H1 (cell line): Measurements from ENCODE around the gene TMEM178B. TPM values are rescaled to one million over a fixed set of nuclear protein-coding genes. Genes with fewer than 3 reads are reported as not detected.

ENCODE experiments used
- CTCF ChIA-PET: fragments of 300-600 bp; sonication (Branson Sonifier 250); formaldehyde crosslinking; loops from one replicate; lab custom pipeline; 2021; ENCODE audit not compliant: partially characterized antibody; lab: Charles Lee
- POLR2A ChIA-PET: fragments of 300-600 bp; sonication (Branson Sonifier 250); formaldehyde crosslinking; loops from one replicate; lab custom pipeline; 2021; ENCODE audit warnings: inconsistent platforms; ENCODE audit not compliant: partially characterized antibody; lab: Charles Lee
- DNase-seq, 2 experiments: peaks; one replicate each; pipeline versions ENCODE4 v3.0.0 to v3.0.0-alpha.2; 2010 to 2022; ENCODE audit warnings: low spot score in 2 of 2, low read depth in 1 of 2, mixed read lengths in 1 of 2
- FAIRE-seq: peaks from 2 replicates; lab custom pipeline; 2011; peaks lifted over from hg19 to GRCh38; lab: Jason Lieb, UNC
- H2AFZ ChIP-seq: 2 replicates; pipeline ENCODE4 v1.8.1; 2012; ENCODE audit warnings: low read length, inconsistent platforms
- H2AK5ac ChIP-seq: 2 replicates; pipeline ENCODE4 v1.6.1; 2013; ENCODE audit warnings: low read depth, low read length
- H2BK120ac ChIP-seq: replicated peaks from 2 replicates; pipeline ENCODE3; 2013; ENCODE audit warnings: low read depth, low read length, inconsistent platforms
- H2BK12ac ChIP-seq: 2 replicates; pipeline ENCODE4 v1.6.1; 2013; ENCODE audit warnings: low read depth, low read length
- H2BK15ac ChIP-seq: 2 replicates; pipeline ENCODE4 v1.6.1; 2013; ENCODE audit warnings: low read length
- H2BK20ac ChIP-seq: 2 replicates; pipeline ENCODE4 v1.6.1; 2013; ENCODE audit warnings: low read length
- H2BK5ac ChIP-seq: 2 replicates; pipeline ENCODE4 v1.6.1; 2013; ENCODE audit warnings: low read depth, low read length
- H3K14ac ChIP-seq: 2 replicates; pipeline ENCODE4 v1.6.1; 2013; ENCODE audit warnings: inconsistent platforms; ENCODE audit not compliant: insufficient read length
- H3K18ac ChIP-seq: 2 replicates; pipeline ENCODE4 v1.6.1; 2013; ENCODE audit warnings: low read length; ENCODE audit errors: extremely low read depth
- H3K23ac ChIP-seq: 2 replicates; pipeline ENCODE4 v1.6.1; 2013; ENCODE audit warnings: inconsistent platforms; ENCODE audit not compliant: insufficient read length
- H3K23me2 ChIP-seq: 2 replicates; pipeline ENCODE4 v1.6.1; 2013; ENCODE audit warnings: low read depth, low read length
- H3K27ac ChIP-seq: 2 replicates; pipeline ENCODE4 v1.6.1; 2011; ENCODE audit warnings: low read depth, low read length, inconsistent platforms
- H3K27me3 ChIP-seq, 4 experiments: replicated peaks in 1 of 4; 1 replicate in 1 of 4; 2 replicates in 3 of 4; pipeline versions ENCODE4 v1.6.1 to v1.8.1; 2011 to 2013; ENCODE audit warnings: low read length in 3 of 4, mild to moderate bottlenecking in 3 of 4, inconsistent platforms in 2 of 4, mixed read lengths in 2 of 4, moderate library complexity in 1 of 4; ENCODE audit not compliant: control insufficient read depth in 3 of 4, insufficient read depth in 3 of 4; ENCODE audit errors: extremely low read depth in 1 of 4
- H3K36me3 ChIP-seq, 4 experiments: 2 replicates each; pipeline versions ENCODE4 v1.6.1 to v1.8.1; 2011 to 2013; ENCODE audit warnings: mild to moderate bottlenecking in 4 of 4, low read length in 3 of 4, moderate library complexity in 2 of 4, control low read depth in 1 of 4, inconsistent platforms in 1 of 4; ENCODE audit not compliant: insufficient read depth in 4 of 4, control insufficient read depth in 2 of 4
- H3K4ac ChIP-seq: replicated peaks from 2 replicates; pipeline ENCODE3; 2013; ENCODE audit warnings: low read length, low read depth, mixed read lengths, inconsistent platforms; ENCODE audit not compliant: insufficient read length
- H3K4me1 ChIP-seq, 4 experiments: replicated peaks in 1 of 4; 1 replicate in 1 of 4; 2 replicates in 3 of 4; pipeline versions ENCODE4 v1.6.1 to v1.8.1; 2011 to 2013; ENCODE audit warnings: low read length in 3 of 4, inconsistent platforms in 2 of 4, mixed read lengths in 1 of 4; ENCODE audit not compliant: insufficient read depth in 4 of 4, control insufficient read depth in 3 of 4
- H3K4me2 ChIP-seq, 2 experiments: 2 replicates each; pipeline versions ENCODE4 v1.6.1 to v1.8.1; 2011 to 2013; ENCODE audit warnings: low read depth in 2 of 2, low read length in 2 of 2, control low read depth in 1 of 2, inconsistent platforms in 1 of 2, mild to moderate bottlenecking in 1 of 2; ENCODE audit not compliant: insufficient read depth in 1 of 2
- H3K4me3 ChIP-seq, 4 experiments: fragments of 200-600, 300-600 bp in 1 of 4; sonication (generic), shearing (Covaris generic), sonication (Bioruptor Twin) in 1 of 4; 2 replicates each; pipeline versions ENCODE4 v1.5.1 to v1.8.1; 2011 to 2016; ENCODE audit warnings: low read length in 4 of 4, low read depth in 3 of 4, control low read depth in 2 of 4, inconsistent platforms in 2 of 4, mild to moderate bottlenecking in 2 of 4, mixed read lengths in 1 of 4, moderate library complexity in 1 of 4; ENCODE audit not compliant: insufficient read depth in 2 of 4; ENCODE audit errors: extremely low read depth in 1 of 4
- H3K56ac ChIP-seq: replicated peaks from 2 replicates; pipeline ENCODE3; 2013; ENCODE audit warnings: low read depth, mild to moderate bottlenecking, mixed read lengths, low read length, inconsistent platforms; ENCODE audit not compliant: insufficient read length
- H3K79me1 ChIP-seq: 2 replicates; pipeline ENCODE4 v1.6.1; 2013; ENCODE audit warnings: low read depth, low read length, control low read depth
- H3K79me2 ChIP-seq, 2 experiments: 2 replicates each; pipeline versions ENCODE4 v1.6.1 to v1.8.1; 2012 to 2013; ENCODE audit warnings: low read length in 2 of 2, mild to moderate bottlenecking in 2 of 2, inconsistent platforms in 1 of 2; ENCODE audit not compliant: insufficient read depth in 2 of 2, control insufficient read depth in 1 of 2
- H3K9ac ChIP-seq, 4 experiments: replicated peaks in 1 of 4; 1 replicate in 1 of 4; 2 replicates in 3 of 4; pipeline versions ENCODE4 v1.6.1 to v1.8.1; 2011 to 2013; ENCODE audit warnings: low read depth in 3 of 4, low read length in 3 of 4, control low read depth in 2 of 4, mild to moderate bottlenecking in 2 of 4, moderate library complexity in 2 of 4, inconsistent platforms in 1 of 4; ENCODE audit errors: extremely low read depth in 1 of 4
- H3K9me3 ChIP-seq, 2 experiments: 2 replicates each; pipeline versions ENCODE4 v1.6.1 to v1.8.1; 2012 to 2013; ENCODE audit warnings: mild to moderate bottlenecking in 2 of 2, moderate library complexity in 2 of 2, control low read depth in 1 of 2, inconsistent platforms in 1 of 2, low read depth in 1 of 2, low read length in 1 of 2, mixed read lengths in 1 of 2; ENCODE audit not compliant: insufficient read depth in 2 of 2
- H4K20me1 ChIP-seq, 2 experiments: replicated peaks in 1 of 2; 2 replicates each; pipeline versions ENCODE3 to v1.8.1; 2011 to 2013; ENCODE audit warnings: inconsistent platforms in 2 of 2, low read length in 2 of 2, mild to moderate bottlenecking in 1 of 2; ENCODE audit not compliant: insufficient read depth in 2 of 2, control insufficient read depth in 1 of 2
- H4K5ac ChIP-seq: 2 replicates; pipeline ENCODE4 v1.6.1; 2013; ENCODE audit warnings: low read length, low read depth, mixed read lengths, inconsistent platforms; ENCODE audit not compliant: insufficient read length
- H4K8ac ChIP-seq: 2 replicates; pipeline ENCODE4 v1.8.0; 2013; ENCODE audit warnings: mild to moderate bottlenecking, moderate library complexity, low read length, inconsistent platforms; ENCODE audit not compliant: insufficient read depth; ENCODE audit errors: extremely low read depth
- H4K91ac ChIP-seq: replicated peaks from 2 replicates; pipeline ENCODE3; 2013; ENCODE audit warnings: low read length, mixed read lengths, inconsistent platforms; ENCODE audit not compliant: insufficient read length
- BCL11A ChIP-seq, 2 experiments: IDR thresholded peaks; one replicate each; pipeline ENCODE4 v1.6.1; 2011; ENCODE audit warnings: low read depth in 2 of 2, low read length in 2 of 2, mild to moderate bottlenecking in 2 of 2
- PHF8 ChIP-seq: fragments of 200-600 bp; sonication (generic); conservative IDR thresholded peaks from 2 replicates; pipeline ENCODE4 v1.7.1; 2012; ENCODE audit warnings: low read depth, mild to moderate bottlenecking, inconsistent platforms, low read length, moderate library complexity
- POLR2AphosphoS5 ChIP-seq: IDR thresholded peaks from 2 replicates; pipeline ENCODE4 v1.6.1; 2011; ENCODE audit warnings: low read depth, low read length
- POU5F1 ChIP-seq: IDR thresholded peaks from 2 replicates; pipeline ENCODE4 v1.6.1; 2011; ENCODE audit warnings: low read depth, mild to moderate bottlenecking, low read length, moderate library complexity
- RFX5 ChIP-seq: IDR thresholded peaks from 2 replicates; pipeline ENCODE4 v1.6.1; 2011; ENCODE audit warnings: low read depth, low read length, improper control_type of control experiment, borderline replicate concordance
- SIRT6 ChIP-seq: IDR thresholded peaks from one replicate; pipeline ENCODE4 v1.7.1; 2012; ENCODE audit warnings: low read length, inconsistent platforms
- SP1 ChIP-seq: IDR thresholded peaks from 2 replicates; pipeline ENCODE4 v1.6.1; 2011; ENCODE audit warnings: low read depth, low read length
- SUZ12 ChIP-seq: fragments of 200-600 bp; sonication (generic); IDR thresholded peaks from 2 replicates; pipeline ENCODE4 v1.6.1; 2012; ENCODE audit warnings: mild to moderate bottlenecking, inconsistent platforms, low read length, moderate library complexity, mixed read lengths
- YY1 ChIP-seq: IDR thresholded peaks from 2 replicates; pipeline ENCODE4 v1.6.1; 2011; ENCODE audit warnings: low read depth, mild to moderate bottlenecking, low read length
- ZNF274 ChIP-seq: IDR thresholded peaks from 2 replicates; pipeline ENCODE4 v1.7.0; 2012; ENCODE audit warnings: low read length, borderline replicate concordance; ENCODE audit errors: extremely low read depth
- WGBS, 2 experiments: shearing (Covaris generic) in 1 of 2; methylation state at CpG; one replicate each; pipeline versions ENCODE4 v1.1.6 to v1.1.7; 2013 to 2015; ENCODE audit warnings: low lambda C conversion rate in 2 of 2, mixed read lengths in 2 of 2, inconsistent platforms in 1 of 2, low coverage in 1 of 2, missing lambda C conversion rate in 1 of 2; ENCODE audit not compliant: insufficient replicate concordance in 2 of 2, insufficient coverage in 1 of 2, insufficient read length in 1 of 2; ENCODE audit errors: extremely low coverage in 1 of 2, missing lambda C conversion rate in 1 of 2; 5-methylcytosine and 5-hydroxymethylcytosine counted together
- polyA plus RNA-seq, 7 experiments: library from polyadenylated mRNA; depleted of rRNA in 3 of 7; stranded (reverse) in 5 of 7; unstranded in 2 of 7; fragments of >200 nt in 5 of 7; fragments of 200-250 nt in 2 of 7; gene quantifications; 1 replicate in 5 of 7; 2 replicates in 1 of 7; 4 replicates in 1 of 7; pipeline versions ENCODE4 v1.2.1 to v1.2.3, GENCODE V29; 2011 to 2013; ENCODE audit warnings: missing spikeins in 2 of 7, mixed read lengths in 2 of 7
- total RNA-seq: library from RNA; stranded (reverse); fragmentation: NEBNext Ultra II Directional; extraction: Animal tissue kit (Norgen Biotek cat#: 25700); gene quantifications from 2 replicates; pipeline ENCODE4 v1.2.1, GENCODE V29; 2021
- TF ChIP-seq, protein P1 (sequence below): IDR thresholded peaks from 2 replicates; pipeline ENCODE4 v1.6.1; 2011; ENCODE audit warnings: low read length, improper control_type of control experiment

TMEM178B gene
- total and polyA plus RNA-seq, 2 of the 8 experiments (the other 6 are each of a cell fraction or from before 2014, with no cell fraction given): 5.3 to 18.1 TPM

GRCh38 chr7:141184532-141185190 is 110.8 kb downstream of the TMEM178B start:
- no peaks in the 10 kb centered on the region for H3K9me3 ChIP-seq
- no peaks in the 10 kb centered on the region; the same call in 1 of the 2 replicates for H3K79me1 ChIP-seq
- no peak overlapping the region for H4K5ac ChIP-seq
- no peak overlapping the region for H3K18ac ChIP-seq
- H2AK5ac ChIP-seq: no peak overlapping the region
- H3K27ac ChIP-seq: no peak overlapping the region
- H3K9ac ChIP-seq: no peak overlapping the region
- H3K23me2 ChIP-seq: peaks cover 2% of the 10 kb centered on the region; the same call in 1 of the 2 replicates
- H3K4me1 ChIP-seq: no peaks in the 10 kb centered on the region; a peak in 1 of 7 replicates
- H3K27me3 ChIP-seq: no peaks in the 10 kb centered on the region
- no peak overlapping the region for H3K4me2 ChIP-seq
- no peak overlapping the region for H3K23ac ChIP-seq
- 89% methylated on average over 10 of the region's 10 CpGs; no CpG with 5 or more reads in 1 of the 2 experiments for whole genome bisulfite sequencing, 2 experiments
- no peak overlapping the region for H3K4ac ChIP-seq
- no peak overlapping the region for H4K8ac ChIP-seq
- H3K36me3 ChIP-seq: no peaks in the 10 kb centered on the region
- H2BK15ac ChIP-seq: no peak overlapping the region
- H3K79me2 ChIP-seq: no peaks in the 10 kb centered on the region; a peak in 1 of 4 replicates
- H2AFZ ChIP-seq: no peak overlapping the region
- H2BK20ac ChIP-seq: no peak overlapping the region
- no peak overlapping the region for H4K91ac ChIP-seq
- ChIA-PET POLR2A (no interaction called here), CTCF (interaction anchor here (0.6 to 1.2 kb wide), 4 partner anchors 37 to 537 kb away, joined by 3 read pairs; no protein-coding TSS in a partner anchor)
- H3K14ac ChIP-seq: no peak overlapping the region
- H2BK12ac ChIP-seq: no peak overlapping the region
- no peak for DNase-seq
- H3K4me3 ChIP-seq: no peak overlapping the region
- no peak overlapping the region for H2BK120ac ChIP-seq
- no peak for FAIRE-seq
- peaks cover 0 to 2% of the 10 kb centered on the region in 2 experiments for H4K20me1 ChIP-seq
- H3K56ac ChIP-seq: no peak overlapping the region
- H2BK5ac ChIP-seq: no peak overlapping the region
- no peak for TF ChIP-seq SP1
- TF ChIP-seq PHF8: no peak
- no peak for TF ChIP-seq BCL11A (IDR thresholded peaks at IDR 0.05; ENCODE audit: low read depth in 2 of 2, low read length in 2 of 2)
- no peak for TF ChIP-seq RFX5
- no peak for TF ChIP-seq SUZ12
- no peak for TF ChIP-seq ZNF274
- TF ChIP-seq YY1: no peak
- TF ChIP-seq, protein P1, sequence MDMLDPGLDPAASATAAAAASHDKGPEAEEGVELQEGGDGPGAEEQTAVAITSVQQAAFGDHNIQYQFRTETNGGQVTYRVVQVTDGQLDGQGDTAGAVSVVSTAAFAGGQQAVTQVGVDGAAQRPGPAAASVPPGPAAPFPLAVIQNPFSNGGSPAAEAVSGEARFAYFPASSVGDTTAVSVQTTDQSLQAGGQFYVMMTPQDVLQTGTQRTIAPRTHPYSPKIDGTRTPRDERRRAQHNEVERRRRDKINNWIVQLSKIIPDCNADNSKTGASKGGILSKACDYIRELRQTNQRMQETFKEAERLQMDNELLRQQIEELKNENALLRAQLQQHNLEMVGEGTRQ: no peak
- no peak for TF ChIP-seq SIRT6
- TF ChIP-seq POU5F1: no peak
- TF ChIP-seq POLR2AphosphoS5: no peak
